Liver (tissue), 9 donors: ENCODE data around the gene ZNF467. TPM values are rescaled to one million over a fixed set of nuclear protein-coding genes. Genes with fewer than 3 reads are reported as not detected.

Experiments
- DNase-seq: peaks from one replicate; pipeline ENCODE4 v3.0.0-alpha.2; 2017; ENCODE audit warnings: low spot score
- H3K27ac ChIP-seq, 2 donors: one replicate each; pipeline ENCODE4 v1.7.0; 2013; ENCODE audit warnings: inconsistent platforms in 2 of 2, low read length in 2 of 2, control low read depth in 1 of 2, low read depth in 1 of 2, mild to moderate bottlenecking in 1 of 2
- H3K27me3 ChIP-seq, 4 donors: one replicate each; pipeline versions ENCODE4 v1.6.1 to v1.7.0; 2013; ENCODE audit warnings: low read length in 3 of 4, inconsistent platforms in 1 of 4, mild to moderate bottlenecking in 1 of 4, moderate library complexity in 1 of 4; ENCODE audit not compliant: control insufficient read depth in 4 of 4, insufficient read depth in 4 of 4
- H3K36me3 ChIP-seq, 4 donors: one replicate each; pipeline versions ENCODE4 v1.6.1 to v1.7.0; 2013; ENCODE audit warnings: low read length in 3 of 4, mild to moderate bottlenecking in 3 of 4, low read depth in 1 of 4, moderate library complexity in 1 of 4; ENCODE audit not compliant: control insufficient read depth in 4 of 4, insufficient read depth in 3 of 4
- H3K4me1 ChIP-seq, 4 donors: one replicate each; pipeline versions ENCODE4 v1.6.1 to v1.7.0; 2013; ENCODE audit warnings: low read length in 3 of 4, mild to moderate bottlenecking in 3 of 4, moderate library complexity in 1 of 4; ENCODE audit not compliant: control insufficient read depth in 4 of 4, insufficient read depth in 4 of 4
- H3K4me3 ChIP-seq, 3 donors: one replicate each; pipeline versions ENCODE4 v1.6.1 to v1.7.0; 2013; ENCODE audit warnings: low read length in 3 of 3, control low read depth in 1 of 3, low read depth in 1 of 3, mild to moderate bottlenecking in 1 of 3
- H3K9ac ChIP-seq, 2 donors: one replicate each; pipeline ENCODE4 v1.7.0; 2013; ENCODE audit warnings: low read length in 2 of 2, mild to moderate bottlenecking in 2 of 2, moderate library complexity in 2 of 2, control low read depth in 1 of 2, low read depth in 1 of 2
- H3K9me3 ChIP-seq, 4 donors: one replicate each; pipeline versions ENCODE4 v1.6.1 to v1.7.0; 2013; ENCODE audit warnings: low read length in 3 of 4; ENCODE audit not compliant: control insufficient read depth in 4 of 4
- ATF3 ChIP-seq: IDR thresholded peaks from 2 replicates; pipeline ENCODE4 v1.6.1; 2016; ENCODE audit warnings: antibody characterized with exemption
- CTCF ChIP-seq: fragments of 150-350 bp; IDR thresholded peaks from 2 replicates; pipeline ENCODE4 v1.5.1; 2017; ENCODE audit warnings: improper control_type of control experiment, low read depth, low read length; ENCODE audit not compliant: missing input control
- EGR1 ChIP-seq, 2 donors: IDR thresholded peaks; 2 replicates each; pipeline ENCODE4 v1.6.1; 2016 to 2018; ENCODE audit warnings: antibody characterized with exemption in 2 of 2, low read depth in 2 of 2
- FOXA1 ChIP-seq: IDR thresholded peaks from 2 replicates; pipeline ENCODE4 v1.6.1; 2016; ENCODE audit warnings: antibody characterized with exemption
- HNF4A ChIP-seq, 2 donors: conservative IDR thresholded peaks; 2 replicates each; pipeline ENCODE4 v1.6.1; 2016; ENCODE audit warnings: antibody characterized with exemption in 2 of 2, mild to moderate bottlenecking in 2 of 2
- HNF4G ChIP-seq: IDR thresholded peaks from 2 replicates; pipeline ENCODE4 v1.6.1; 2016; ENCODE audit warnings: antibody characterized with exemption
- RAD21 ChIP-seq, 2 donors: IDR thresholded peaks; 2 replicates each; pipeline ENCODE4 v1.6.1; 2016; ENCODE audit warnings: antibody characterized with exemption in 2 of 2, mild to moderate bottlenecking in 2 of 2
- YY1 ChIP-seq: IDR thresholded peaks from 2 replicates; pipeline ENCODE4 v1.6.1; 2016; ENCODE audit warnings: antibody characterized with exemption, mild to moderate bottlenecking
- ZBTB33 ChIP-seq: IDR thresholded peaks from 2 replicates; pipeline ENCODE4 v1.6.1; 2016; ENCODE audit warnings: antibody characterized with exemption
- WGBS: extraction: QIAGEN DNeasy Blood & Tissue Kit; methylation state at CpG from one replicate; pipeline ENCODE4 v1.1.7; 2013; 5-methylcytosine and 5-hydroxymethylcytosine counted together
- polyA plus RNA-seq, 2 donors: library from polyadenylated mRNA; stranded (reverse) in 1 of 2; unstranded in 1 of 2; fragments of 200-250 nt in 1 of 2; fragments of >200 nt in 1 of 2; fragmentation: Nextera tagmentation in 1 of 2; extraction: Ambion mirVana in 1 of 2; gene quantifications; one replicate each; pipeline versions ENCODE4 v1.2.1 to v1.2.3, GENCODE V29; 2013 to 2015
- total RNA-seq, 2 donors: library from RNA; depleted of rRNA; stranded (reverse); fragments of >200 nt; gene quantifications; one replicate each; pipeline ENCODE4 v1.2.3, GENCODE V29; 2014
- donor health status: healthy.
- donor health status: healthy.
- donor health status: healthy.
- donor health status: healthy.
- donor health status: healthy.

Gene ZNF467
- total and polyA plus RNA-seq, 4 donors, result 2.8 to 4.0 (median 3.7) TPM

- 83% methylated on average over 30 of the region's 30 CpGs for WGBS
- Histone ChIP-seq H3K36me3 (peaks cover 0 to 2% (median 0%) of the 10 kb centered on the region in 4 donors), H3K4me1 (peaks cover 0 to 17% (median 7%) of the 10 kb centered on the region in 4 donors), H3K27ac (no peak overlapping the region), H3K9me3 (no peaks in the 10 kb centered on the region), H3K27me3 (no peaks in the 10 kb centered on the region), H3K9ac (no peak overlapping the region), H3K4me3 (no peak overlapping the region)
- no peak for DNase-seq
- peak in 1 of 2 donors; percentile 60 for TF ChIP-seq HNF4A (conservative IDR thresholded peaks at IDR 0.05)
- no peak for TF ChIP-seq ATF3
Observed at GRCh38 chr7:149821191-149822148, 48.1 kb upstream of the ZNF467 start.

GRCh38 chr7:149820622-149821190 is 47.3 kb upstream of the ZNF467 start:
- 95% methylated on average over 17 of the region's 17 CpGs for WGBS
- Histone ChIP-seq H3K9ac (no peak overlapping the region), H3K9me3 (no peaks in the 10 kb centered on the region), H3K27me3 (no peaks in the 10 kb centered on the region), H3K36me3 (peaks cover 0 to 2% (median 0%) of the 10 kb centered on the region in 4 donors), H3K27ac (no peak overlapping the region), H3K4me1 (peaks cover 3 to 22% (median 10%) of the 10 kb centered on the region in 4 donors), H3K4me3 (no peak overlapping the region)
- no peak for DNase-seq
- TF ChIP-seq FOXA1, result no peak
- no peak for TF ChIP-seq RAD21 (IDR thresholded peaks at IDR 0.05)
- no peak for TF ChIP-seq ATF3
- no peak for TF ChIP-seq ZBTB33
- no peak for TF ChIP-seq YY1
- no peak for TF ChIP-seq CTCF
- TF ChIP-seq EGR1 (IDR thresholded peaks at IDR 0.05; ENCODE audit: low read depth in 2 of 2), result no peak
- TF ChIP-seq HNF4G, result no peak

GRCh38 chr7:149819961-149820340 is 46.6 kb upstream of the ZNF467 start:
- Histone ChIP-seq H3K4me3 (no peak overlapping the region), H3K9ac (no peak overlapping the region), H3K9me3 (no peaks in the 10 kb centered on the region), H3K27ac (no peak overlapping the region), H3K36me3 (no peaks in the 10 kb centered on the region), H3K4me1 (peaks cover 5 to 28% (median 13%) of the 10 kb centered on the region in 4 donors), H3K27me3 (no peaks in the 10 kb centered on the region)
- 88% methylated on average over 7 of the region's 7 CpGs for WGBS
- no peak for DNase-seq
- TF ChIP-seq FOXA1, result no peak
